GM19238 (cell line): ENCODE results near the gene CDK6.

Experiments
- DNase-seq: peaks from one replicate; pipeline ENCODE4 v3.0.0; 2011; ENCODE audit warnings: low spot score; ENCODE audit not compliant: insufficient read length

The CDK6 gene

DNA sequence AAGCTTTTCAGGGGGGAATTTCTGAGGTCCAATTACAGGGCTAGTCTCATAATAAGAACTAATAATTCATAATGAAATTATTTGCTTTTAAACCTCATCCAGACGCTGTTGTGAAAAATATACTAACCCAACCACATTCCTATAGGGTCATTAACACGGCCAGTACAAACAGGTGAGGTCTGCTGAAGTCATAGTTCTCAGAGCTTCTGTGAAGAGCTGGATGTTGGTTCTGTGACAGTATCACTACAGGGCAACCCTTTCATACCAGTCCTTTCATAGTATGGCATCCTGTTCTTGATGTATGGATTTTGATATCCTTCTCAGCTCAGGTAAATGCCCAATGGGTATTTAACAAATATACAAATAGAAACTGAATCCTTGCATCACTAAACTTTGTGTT is 183.8 kb downstream of the CDK6 start:
- DNase-seq, result no peak

DNA sequence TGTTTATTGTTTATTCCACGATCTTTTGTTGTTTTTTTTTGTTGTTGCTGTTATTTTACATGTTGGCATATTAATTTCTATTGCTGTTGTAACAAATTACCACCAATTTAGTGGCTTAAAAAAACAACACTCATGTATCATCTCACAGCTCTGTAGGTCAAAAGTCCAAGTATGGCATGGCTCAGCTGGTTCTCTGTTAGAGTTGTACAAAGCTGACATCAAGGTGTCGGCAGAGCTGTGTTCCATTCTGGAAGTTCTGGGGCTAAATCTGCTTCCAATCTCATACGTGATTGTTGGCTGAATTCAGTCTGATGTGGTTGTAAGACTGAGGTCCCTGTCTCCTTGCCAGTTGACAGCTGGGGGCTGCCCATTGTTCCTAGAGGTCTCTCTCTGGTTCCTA is 186.0 kb downstream of the CDK6 start:
- no peak for DNase-seq

DNA sequence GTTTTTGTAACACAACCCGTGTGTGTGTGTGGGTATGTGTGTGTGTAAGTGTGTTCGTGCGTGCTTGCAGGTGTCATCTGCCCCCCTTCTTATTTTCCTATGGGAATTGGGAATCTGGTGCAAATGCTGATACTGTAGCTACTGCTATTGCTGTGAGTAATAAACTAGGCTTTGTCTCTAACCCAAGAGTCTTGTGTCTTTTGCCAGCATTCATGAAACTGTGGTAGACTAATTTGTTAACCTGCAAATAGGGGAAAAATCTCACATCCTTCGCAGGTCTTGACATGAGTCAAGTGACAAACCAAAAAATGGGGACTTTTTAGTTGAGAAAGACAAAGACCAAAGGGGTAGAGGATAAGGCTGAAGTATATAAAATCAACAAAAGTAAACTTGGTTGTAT is 188.3 kb downstream of the CDK6 start:
- DNase-seq, result no peak

DNA sequence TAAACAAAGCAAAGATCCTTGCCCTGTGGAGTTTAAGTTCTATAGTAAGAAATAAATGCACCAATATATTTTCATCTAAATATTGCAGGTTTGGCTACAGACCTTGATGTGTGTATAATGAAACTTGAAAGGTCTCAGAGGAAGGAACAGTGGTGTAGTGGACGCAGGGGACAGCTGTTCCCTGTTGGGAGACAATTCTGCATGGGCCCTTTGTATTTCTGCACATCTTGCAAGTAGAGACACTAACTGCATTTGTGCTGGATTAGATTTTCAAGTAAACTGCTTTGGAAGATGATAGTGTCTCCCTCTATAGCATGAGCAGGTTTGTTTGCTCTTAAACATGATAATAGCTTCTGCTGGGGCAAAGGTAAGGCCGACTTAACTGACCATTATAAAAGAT is 188.7 kb downstream of the CDK6 start:
- DNase-seq, result no peak

DNA sequence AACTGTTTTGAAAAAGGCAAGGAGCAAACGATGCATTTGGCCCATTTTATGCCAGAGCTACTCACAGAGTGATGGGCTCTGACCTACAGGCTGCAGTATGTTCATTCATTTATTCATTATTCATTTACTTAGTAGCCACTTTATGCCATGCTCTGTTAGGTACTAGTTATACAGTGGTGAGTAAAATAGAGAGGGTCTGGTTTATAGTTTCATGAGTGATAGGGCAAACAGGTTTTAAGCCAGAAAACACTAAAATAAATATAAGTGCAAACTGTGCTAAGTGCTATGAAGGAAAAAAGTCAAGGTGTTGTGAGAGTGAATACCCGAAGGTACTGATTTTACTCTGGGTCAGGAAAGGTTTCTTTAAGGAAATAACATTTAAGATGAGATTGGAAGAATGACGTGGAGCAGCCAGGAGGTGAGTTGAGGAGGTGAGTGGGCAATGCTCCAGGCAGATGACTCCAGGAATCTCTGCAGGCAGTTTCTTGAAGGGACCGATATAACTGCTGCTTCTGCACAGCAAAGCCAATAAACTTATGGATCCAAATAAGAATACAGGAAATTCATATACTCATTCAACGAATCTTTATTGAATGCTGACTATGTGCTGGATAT is 189.3 kb downstream of the CDK6 start:
- no peak for DNase-seq

DNA sequence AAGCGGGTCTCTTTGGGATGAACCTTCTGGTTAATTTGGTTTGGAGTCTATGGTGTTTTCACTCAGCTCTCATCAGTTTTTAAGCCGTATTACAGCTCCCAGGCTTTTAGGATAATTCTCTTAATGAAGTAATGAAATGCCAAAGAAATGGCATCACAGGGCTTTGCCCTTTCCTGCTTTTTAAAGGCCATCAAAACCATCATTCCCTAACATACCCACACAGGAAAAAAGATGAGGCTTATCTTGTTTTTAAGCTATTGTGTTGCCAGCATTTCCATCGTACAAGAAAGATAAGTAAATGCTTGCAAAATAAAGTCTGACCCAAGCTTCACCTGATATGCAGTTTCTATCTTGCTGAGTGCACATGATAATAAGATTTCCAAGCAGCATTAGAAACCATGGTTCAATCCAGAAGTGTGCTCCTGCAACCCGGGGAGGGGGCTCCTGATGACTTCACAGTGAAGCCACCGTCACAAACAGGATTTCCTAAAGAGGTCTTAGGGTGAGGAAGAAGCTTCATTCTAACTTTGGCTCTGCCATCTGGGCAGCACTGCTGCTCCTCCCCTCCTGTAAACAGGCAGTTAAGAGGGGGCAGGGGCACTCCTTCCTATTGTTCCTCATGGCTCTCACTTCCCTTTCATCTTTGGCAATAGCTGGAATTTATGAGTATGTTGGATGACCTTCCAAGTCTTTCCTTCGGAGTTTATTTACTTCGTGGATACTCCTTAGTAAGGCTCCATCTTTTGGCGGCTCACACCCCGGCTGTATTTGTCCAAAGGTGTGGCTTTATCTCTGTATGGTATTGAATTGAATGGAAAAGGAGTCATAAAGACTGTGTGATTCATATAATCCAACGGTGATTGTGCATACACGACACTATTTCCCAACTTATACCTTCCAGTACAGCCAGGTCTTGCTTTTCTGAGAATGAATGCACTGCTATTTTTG is 191.0 kb downstream of the CDK6 start:
- no peak for DNase-seq

DNA sequence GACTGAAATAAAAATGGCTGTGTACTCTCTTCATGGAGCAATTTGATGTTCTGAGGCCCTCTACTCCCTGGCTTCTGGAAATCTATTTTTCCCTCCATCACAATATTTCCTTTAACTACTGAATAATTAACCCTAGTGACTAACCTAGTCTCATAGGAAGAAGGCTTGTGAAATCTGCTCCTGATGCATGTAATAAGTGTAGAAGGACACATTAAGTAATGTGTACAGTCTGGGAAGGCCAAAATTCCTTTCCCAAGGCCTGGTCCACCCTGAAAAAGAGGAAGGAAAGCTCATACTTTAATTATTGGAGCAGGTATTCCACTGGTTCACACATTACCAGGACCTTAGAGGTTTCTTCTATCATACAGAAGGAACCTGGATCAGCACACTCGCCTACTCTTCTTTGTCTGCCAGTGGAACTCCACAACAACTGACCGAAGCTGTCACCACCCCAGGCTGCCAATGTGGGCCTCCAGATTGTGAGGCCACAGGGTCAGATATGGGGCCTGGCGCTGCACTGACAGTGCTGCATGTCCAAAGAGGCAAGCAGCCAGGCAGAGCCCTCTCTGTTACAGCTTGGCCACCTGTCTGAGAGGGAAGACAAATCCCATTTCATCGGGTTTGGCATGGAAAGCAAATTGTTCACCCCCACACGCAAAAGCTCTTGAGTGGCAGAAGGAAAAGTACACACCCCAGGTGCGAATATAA is 191.8 kb downstream of the CDK6 start:
- DNase-seq, result no peak

DNA sequence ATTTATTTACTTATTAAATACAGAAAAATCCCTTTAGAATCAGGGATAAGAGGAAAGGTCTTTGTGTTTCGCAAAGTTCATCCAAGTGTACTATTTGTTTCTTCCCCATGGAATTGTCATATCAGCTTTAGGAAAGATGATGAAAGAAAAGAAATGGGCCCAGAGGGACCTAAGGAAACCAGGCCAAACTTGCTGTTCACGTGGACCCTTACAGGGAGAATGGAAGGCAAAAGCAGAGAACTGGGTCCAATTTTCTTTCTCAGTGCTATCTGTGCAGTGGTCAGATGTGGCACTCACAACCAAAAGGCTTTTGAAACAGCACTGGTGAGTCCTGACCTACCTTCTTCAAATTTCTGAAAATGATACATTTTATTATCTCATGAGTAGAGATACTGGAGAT is 192.6 kb downstream of the CDK6 start:
- no peak for DNase-seq

DNA sequence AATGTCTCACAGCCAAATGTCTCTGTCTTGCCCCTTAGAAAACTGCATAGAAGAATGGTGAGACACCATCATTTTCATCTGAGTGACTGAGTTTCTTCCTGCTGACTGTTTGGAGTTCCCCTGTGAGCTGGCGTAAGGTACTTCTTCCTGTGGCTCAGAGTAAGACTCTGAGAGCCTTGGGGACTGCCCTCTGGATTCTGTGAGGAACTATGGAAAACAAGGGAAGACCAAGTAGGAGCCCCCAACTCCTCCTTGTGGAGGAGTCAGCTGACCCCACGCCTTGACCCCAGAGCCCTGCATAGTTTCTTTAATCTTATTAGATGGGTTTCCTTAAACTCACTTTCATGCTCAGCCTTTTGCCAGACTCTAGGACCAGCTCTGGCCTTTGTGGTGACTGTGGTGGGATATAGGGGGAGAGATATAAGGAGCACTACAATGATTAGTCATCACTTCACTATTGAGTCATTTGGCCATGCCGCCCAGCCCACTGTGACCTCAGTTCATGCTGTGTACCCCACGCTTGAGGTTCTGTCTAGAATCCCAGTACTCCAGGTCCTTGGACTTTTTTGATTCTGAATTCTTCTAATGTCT is 194.4 kb downstream of the CDK6 start:
- no peak for DNase-seq

DNA sequence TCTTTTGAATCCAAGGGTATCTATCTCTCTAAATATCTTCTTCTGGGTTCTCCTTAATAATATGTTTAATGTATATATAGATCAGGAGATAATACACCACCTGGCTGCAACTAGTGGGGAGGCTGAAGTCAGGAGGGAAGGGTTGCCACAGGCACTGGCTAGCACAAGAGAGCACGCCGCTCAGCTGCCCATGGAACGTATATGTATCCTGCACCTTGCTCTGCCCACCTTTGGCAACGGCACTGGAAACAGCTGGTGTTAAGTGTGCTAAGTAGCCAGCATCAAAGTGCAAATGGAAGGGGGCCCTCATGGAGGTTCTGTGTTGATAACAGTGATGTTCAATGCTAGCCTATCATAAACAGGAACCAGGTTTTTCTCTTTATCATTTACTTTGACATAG is 196.4 kb downstream of the CDK6 start:
- DNase-seq, result no peak

DNA sequence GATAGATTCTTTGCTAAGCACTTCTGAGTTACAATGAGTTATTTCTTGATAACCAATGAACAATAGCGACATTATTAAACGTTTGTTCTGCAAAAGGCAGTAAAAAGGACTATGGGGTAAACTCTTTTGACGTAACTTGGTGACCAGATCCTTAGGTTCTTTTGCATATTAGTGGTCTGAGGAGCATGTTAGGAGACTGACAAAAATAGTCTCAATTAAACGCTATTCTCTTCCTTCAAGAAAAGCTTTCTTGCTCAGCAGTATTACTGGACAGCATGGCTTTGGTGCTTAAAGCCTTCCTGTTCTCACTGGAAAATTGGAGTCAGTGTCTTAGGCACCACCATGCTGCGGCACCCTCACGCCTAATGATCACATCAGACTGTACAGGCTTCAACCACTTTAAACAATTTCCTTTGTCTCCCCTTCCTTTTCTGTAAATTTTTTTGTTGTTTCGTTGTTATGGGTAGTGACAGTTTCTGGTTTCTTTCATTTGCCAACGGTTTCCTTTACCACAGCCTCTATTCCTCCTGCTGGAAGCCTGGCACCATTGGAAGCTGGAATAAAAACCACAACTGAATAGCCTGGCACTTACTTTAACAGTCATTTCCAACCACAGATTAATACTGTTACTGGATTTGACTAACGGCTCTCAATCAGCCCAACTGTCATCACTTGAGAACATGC is 197.0 kb downstream of the CDK6 start:
- no peak for DNase-seq

DNA sequence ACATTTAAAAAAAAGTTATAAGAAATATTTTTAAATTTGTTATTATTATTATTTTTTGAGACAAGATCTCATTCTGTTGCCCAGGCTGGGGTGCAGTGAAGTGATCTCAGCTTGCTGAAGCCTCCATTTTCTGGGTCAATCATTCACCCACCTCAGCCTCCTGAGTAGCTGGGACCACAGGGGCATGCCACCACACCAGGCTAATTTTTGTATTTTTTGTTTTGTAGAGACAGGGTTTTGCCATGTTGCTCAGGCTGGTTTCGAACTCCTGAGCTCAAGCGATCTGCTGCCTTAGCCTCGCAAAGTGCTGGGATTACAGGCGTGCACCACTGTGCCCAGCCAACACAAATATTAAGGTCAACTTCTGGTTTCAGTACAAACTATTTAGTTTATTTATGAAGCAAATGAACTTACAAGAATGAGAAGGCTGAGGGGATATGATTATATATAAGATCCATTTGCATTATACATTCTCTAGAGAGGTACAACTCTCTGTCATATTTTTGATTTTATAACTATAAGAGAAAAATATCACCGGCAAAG is 200.3 kb downstream of the CDK6 start:
- no peak for DNase-seq

DNA sequence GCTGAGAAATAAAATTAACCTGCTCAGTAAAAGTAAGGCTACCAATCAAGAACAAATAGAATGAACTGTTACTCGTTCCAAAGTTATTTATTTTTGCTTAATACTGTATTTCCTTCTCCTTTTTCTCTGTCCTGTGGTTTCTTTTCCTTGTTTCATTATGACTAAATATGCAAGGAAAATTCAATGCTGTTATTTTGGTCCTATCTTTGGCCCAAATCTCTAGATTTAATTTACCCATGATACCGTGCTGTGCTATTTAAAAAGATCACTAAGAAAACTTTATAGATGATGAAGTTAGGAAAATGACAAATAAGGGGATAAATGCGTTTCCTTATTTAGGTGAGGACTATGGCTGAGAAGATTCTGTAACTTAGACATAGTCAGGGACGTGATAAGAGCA is 200.8 kb downstream of the CDK6 start:
- DNase-seq, result no peak

DNA sequence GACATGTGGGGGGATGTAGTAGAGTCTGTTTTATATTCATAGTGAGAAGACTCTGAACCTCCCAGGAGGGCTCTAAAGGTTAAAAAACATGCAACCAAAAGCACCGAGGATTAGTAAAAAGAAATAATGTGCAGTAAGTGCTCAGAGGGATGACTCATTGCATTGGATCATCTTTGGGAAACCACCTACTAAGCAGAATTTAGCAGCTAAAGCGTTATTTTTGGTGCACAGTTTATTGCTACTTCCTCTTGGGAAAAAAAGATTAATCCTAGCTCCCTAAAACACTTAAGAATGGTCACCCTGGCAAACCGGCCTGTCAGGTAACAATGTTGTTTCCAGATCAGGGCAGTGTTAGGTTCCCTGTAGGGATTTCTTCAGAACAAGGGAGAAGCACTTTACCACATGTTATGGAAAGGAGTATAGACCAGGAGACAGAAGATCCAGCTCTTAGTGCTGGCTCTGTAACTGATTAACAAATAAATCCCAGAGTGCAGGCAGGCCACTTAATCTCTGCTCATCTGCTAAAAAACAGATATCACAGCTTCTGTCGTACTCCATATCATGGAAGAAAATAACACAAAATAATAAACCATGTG is 201.4 kb downstream of the CDK6 start:
- DNase-seq, result no peak

DNA sequence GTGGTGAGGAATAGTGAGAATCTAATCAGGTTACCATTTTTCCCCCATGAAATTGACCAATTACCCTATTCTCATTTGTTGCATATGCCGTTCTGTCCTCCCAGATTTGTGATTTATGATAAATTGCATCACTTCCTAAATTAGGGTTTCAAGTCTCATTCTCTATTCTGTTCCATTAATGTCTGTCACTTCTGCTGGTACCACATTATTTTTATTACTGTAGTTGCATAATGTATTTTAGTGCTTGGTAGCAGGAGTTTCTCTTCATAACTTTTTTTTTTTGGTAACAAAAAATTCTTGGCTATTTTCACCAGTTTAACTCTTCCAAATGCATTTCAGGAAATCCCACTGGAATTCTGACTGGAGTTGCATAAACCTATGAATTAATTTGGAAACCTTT is 202.2 kb downstream of the CDK6 start:
- no peak for DNase-seq

DNA sequence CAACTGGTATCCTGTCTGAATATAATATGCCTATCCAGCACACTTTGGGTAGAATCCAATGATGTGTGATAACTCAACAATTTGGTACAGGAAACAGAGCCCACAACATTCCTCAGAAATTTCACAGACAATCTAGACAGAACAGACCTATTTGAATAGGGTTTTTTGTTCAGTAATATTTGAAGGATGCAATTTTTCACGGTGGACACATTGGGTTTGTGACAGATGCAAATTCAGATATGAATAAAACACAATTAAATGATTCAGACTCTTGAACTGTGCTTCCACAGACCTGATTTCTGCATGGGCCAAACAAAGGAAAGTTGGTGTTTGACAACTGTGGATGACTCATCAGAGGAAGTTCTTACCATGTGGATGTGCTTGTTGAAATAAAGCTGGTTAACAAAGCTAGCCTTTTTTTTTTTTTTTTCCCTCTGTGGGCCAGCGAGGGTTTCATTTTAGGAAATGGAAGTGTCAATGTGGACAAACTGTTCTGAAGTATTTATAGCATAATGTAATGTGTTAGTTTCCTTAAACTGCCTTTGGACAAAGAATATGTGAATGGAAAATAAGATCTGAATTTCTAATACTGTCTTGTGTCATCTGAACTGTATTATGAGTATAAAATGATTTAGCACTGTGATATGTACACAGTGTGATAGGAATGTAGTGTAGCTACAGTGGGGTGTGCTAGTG is 203.0 kb downstream of the CDK6 start:
- DNase-seq, result no peak

DNA sequence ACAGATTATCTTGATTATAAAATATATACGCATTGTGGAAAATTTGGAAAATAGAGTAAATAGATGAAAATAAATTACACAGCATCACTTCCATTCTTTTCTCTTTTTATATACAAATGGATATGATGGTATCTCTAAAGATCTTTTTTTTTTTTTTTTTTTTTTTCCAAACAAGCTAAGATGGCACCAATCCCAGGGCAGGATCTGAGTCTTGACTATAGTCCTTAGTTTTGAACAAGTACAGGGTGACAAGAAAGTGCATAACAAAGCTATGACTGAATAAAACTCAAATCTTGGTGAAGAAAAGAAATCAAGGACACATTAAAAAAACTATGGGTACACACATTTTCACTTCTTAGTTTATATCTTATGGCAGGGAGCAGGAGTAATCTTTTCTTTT is 203.6 kb downstream of the CDK6 start:
- DNase-seq, result no peak

DNA sequence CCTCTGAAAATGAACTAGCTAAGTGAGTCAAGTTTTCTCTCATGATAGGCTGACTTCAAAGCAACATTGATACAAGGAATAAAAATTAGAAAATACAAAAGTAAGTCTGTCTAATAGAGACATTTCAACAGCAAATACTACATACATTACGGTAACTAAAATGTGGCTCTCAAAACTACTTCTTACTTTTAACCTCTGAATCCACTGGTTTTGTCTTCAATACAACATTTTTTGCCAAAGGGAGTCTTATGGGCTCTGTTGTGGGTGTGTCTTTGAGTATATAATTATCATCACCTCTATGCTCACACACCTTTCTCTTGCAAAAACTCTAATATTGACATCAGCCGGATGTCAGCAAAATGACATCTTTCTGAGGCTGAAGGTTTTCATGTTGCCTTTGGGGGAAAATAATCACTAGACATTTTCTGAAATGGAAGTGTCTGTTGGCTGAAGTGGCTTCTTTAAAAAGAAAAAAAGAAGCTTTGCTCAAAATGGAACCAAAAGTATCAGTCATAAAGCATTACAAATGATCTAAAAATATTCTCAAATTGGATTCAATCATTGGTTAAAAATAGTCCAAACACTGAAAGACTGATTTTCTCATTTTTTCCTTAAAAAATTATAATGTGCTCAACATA is 204.4 kb downstream of the CDK6 start:
- DNase-seq, result no peak

DNA sequence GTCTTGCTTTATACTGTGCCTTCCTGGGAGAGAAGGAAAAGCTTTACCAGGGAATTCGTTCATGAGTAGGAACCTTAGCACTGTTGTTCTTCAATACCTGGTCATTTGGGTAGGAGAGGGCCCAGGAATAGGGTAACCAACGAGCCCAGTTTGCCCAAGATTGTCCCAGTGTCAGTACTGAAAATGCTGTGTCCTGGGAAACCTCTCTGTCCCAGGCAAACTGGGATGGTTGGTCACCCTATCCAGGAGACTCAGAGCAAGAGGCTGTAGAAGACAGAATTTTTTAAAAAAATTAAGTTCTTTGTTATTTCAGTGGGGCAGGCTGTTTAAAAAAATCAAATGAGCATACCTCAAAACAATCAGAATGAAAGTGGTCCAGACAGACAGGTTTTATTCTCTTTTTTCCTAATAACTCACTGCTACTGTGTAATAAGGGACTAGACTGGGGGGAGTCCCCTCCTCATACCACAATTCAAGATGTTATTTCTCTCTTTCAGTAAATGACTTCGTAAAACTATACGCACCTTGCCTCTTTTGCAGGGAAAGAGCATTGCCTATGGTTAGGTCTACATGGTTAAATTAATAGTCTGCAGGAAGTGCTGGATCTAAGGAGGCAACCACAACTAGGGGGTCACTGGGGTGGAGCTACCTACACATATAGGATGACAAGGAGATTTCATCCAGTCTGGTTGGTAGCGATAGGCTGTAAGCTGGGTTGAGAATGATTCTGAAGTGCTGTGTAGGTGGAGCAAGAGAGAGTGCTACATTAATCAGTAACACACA is 205.1 kb downstream of the CDK6 start:
- no peak for DNase-seq
